ENCODE data around the gene CPNE5.

DNA sequence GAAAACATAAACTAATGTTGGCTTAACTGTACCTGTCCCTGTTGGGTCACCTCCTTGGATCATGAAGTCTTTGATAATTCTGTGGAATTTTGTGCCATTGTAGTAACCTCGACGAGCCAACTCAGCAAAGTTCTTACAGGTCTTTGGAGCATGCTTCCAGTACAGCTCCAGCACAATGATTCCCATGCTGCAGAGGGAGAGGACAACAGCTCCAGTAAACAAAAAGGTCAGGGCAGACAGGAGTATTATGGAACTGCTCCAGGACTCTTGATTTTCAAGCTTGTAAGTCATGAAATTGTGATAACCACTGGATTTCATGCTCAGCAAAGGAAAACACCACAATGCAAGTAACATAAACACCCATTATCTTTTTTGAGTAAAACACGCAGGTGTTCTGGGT is 32.4 kb upstream of the CPNE5 start:
- TF ChIP-seq ZBTB33 (IDR thresholded peaks at IDR 0.05; ENCODE audit: borderline replicate concordance, low read depth) (no peak), SMC3 (IDR thresholded peaks at IDR 0.05; ENCODE audit: low read depth, low read length) (no peak), CTCF (IDR thresholded peaks at IDR 0.05) (no peak), JUND (IDR thresholded peaks at IDR 0.05) (no peak), NRF1 (IDR thresholded peaks at IDR 0.05; ENCODE audit: low read depth, low read length) (no peak)
- TF ChIP-seq, protein P1, sequence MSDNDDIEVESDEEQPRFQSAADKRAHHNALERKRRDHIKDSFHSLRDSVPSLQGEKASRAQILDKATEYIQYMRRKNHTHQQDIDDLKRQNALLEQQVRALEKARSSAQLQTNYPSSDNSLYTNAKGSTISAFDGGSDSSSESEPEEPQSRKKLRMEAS (IDR thresholded peaks at IDR 0.05; ENCODE audit: low read depth), result no peak
